HepG2 (cell line): ENCODE data around the gene SLC5A10.

ENCODE experiments used
- AGO1 ChIP-seq: fragments of 200-400 bp; formaldehyde crosslinking; IDR thresholded peaks from 2 replicates; pipeline ENCODE4 v1.6.1; 2017; ENCODE audit warnings: mild to moderate bottlenecking, low read depth, low read length, moderate library complexity; ENCODE audit not compliant: poor library complexity, severe bottlenecking
- ATF6 ChIP-seq: sonication (generic); formaldehyde crosslinking; conservative IDR thresholded peaks from 2 replicates; pipeline ENCODE4 v1.4.0; 2020; ENCODE audit warnings: missing genetic modification reagents
- CTCF ChIP-seq: sonication (generic); formaldehyde crosslinking; IDR thresholded peaks from 2 replicates; pipeline ENCODE4 v1.5.0; 2020; ENCODE audit warnings: mild to moderate bottlenecking, missing genetic modification reagents, moderate library complexity
- EZH2 ChIP-seq: conservative IDR thresholded peaks from 2 replicates; pipeline ENCODE4 v1.6.1; 2012; ENCODE audit warnings: mild to moderate bottlenecking, low read depth, low read length, moderate library complexity
- FOXP1 ChIP-seq, 2 experiments: fragments of 450-650 bp in 1 of 2; IDR thresholded peaks; 2 replicates each; pipeline ENCODE4 v1.6.1; 2017 to 2018; ENCODE audit warnings: antibody characterized with exemption in 1 of 2
- HMGXB3 ChIP-seq: sonication (generic); formaldehyde crosslinking; IDR thresholded peaks from 2 replicates; pipeline ENCODE4 v1.4.0; 2020; ENCODE audit warnings: missing genetic modification reagents, borderline replicate concordance
- JUN ChIP-seq: sonication (generic); formaldehyde crosslinking; IDR thresholded peaks from 2 replicates; pipeline ENCODE4 v1.4.0; 2020; ENCODE audit warnings: mild to moderate bottlenecking, missing genetic modification reagents
- NONO ChIP-seq, 2 experiments: fragments of 450-650 bp in 1 of 2; sonication (generic) in 1 of 2; formaldehyde crosslinking in 1 of 2; IDR thresholded peaks in 1 of 2; conservative IDR thresholded peaks in 1 of 2; 2 replicates each; pipeline versions ENCODE4 v1.6.1 to v1.8.0; 2017 to 2022; ENCODE audit warnings: mild to moderate bottlenecking in 1 of 2, missing genetic modification reagents in 1 of 2, moderate library complexity in 1 of 2
- SMAD1 ChIP-seq: sonication (generic); formaldehyde crosslinking; IDR thresholded peaks from 2 replicates; pipeline ENCODE4 v1.4.0; 2020; ENCODE audit warnings: missing genetic modification reagents, low read depth, mild to moderate bottlenecking, borderline replicate concordance
- SP5 ChIP-seq: IDR thresholded peaks from 2 replicates; pipeline ENCODE4 v1.6.1; 2016; ENCODE audit warnings: low read depth, borderline replicate concordance
- TP53 ChIP-seq: sonication (generic); formaldehyde crosslinking; conservative IDR thresholded peaks from 2 replicates; pipeline ENCODE4 v1.4.0; 2020; ENCODE audit warnings: missing genetic modification reagents
- ZFP41 ChIP-seq: sonication (generic); formaldehyde crosslinking; IDR thresholded peaks from 2 replicates; pipeline ENCODE4 v1.4.0; 2020; ENCODE audit warnings: mild to moderate bottlenecking, missing genetic modification reagents, borderline replicate concordance
- ZNF296 ChIP-seq: sonication (generic); formaldehyde crosslinking; conservative IDR thresholded peaks from 2 replicates; pipeline ENCODE4 v1.5.0; 2020; ENCODE audit warnings: mild to moderate bottlenecking, missing genetic modification reagents
- ZNF354B ChIP-seq: sonication (generic); formaldehyde crosslinking; IDR thresholded peaks from 2 replicates; pipeline ENCODE4 v1.8.0; 2022; ENCODE audit warnings: mild to moderate bottlenecking, missing genetic modification reagents

- TF ChIP-seq AGO1 (no peak), NONO (IDR thresholded peaks at IDR 0.05) (no peak), NONO (CRISPR knock-in tag; conservative IDR thresholded peaks at IDR 0.05) (no peak), EZH2 (no peak), ATF6 (CRISPR knock-in tag) (no peak), TP53 (no peak), ZFP41 (no peak), CTCF (CRISPR knock-in tag) (no peak), SMAD1 (no peak), ZNF354B (no peak), FOXP1 (IDR thresholded peaks at IDR 0.05) (no peak), FOXP1 (CRISPR knock-in tag; IDR thresholded peaks at IDR 0.05) (no peak), HMGXB3 (no peak), JUN (CRISPR knock-in tag) (no peak), SP5 (CRISPR knock-in tag) (no peak), ZNF296 (CRISPR knock-in tag) (no peak)
These were observed 64.9 kb downstream of the SLC5A10 start for GRCh38 chr17:19016881-19017280.
